ENCODE results near the gene B3GAT2.

- TF ChIP-seq CTCF (IDR thresholded peaks at IDR 0.05), result no peak
- no peak for TF ChIP-seq CBX8 (IDR thresholded peaks at IDR 0.05)
- no peak for TF ChIP-seq MAX (IDR thresholded peaks at IDR 0.05)
- no peak for TF ChIP-seq E2F6 (IDR thresholded peaks at IDR 0.05; ENCODE audit: borderline replicate concordance, low read depth)
- no peak for TF ChIP-seq RNF2 (IDR thresholded peaks at IDR 0.05; ENCODE audit: borderline replicate concordance, low read depth)
- TF ChIP-seq MAFK (IDR thresholded peaks at IDR 0.05; ENCODE audit: partially characterized antibody), result no peak
Observed at GRCh38 chr6:70842541-70842940, 114.3 kb downstream of the B3GAT2 start.
